HepG2 (cell line): ENCODE data around the gene NDUFS7. TPM values are rescaled to one million over a fixed set of nuclear protein-coding genes. Genes with fewer than 3 reads are reported as not detected.

Source experiments
- ASH2L ChIP-seq: fragments of 300-600, 200-600 bp; sonication (generic); IDR thresholded peaks from 2 replicates; pipeline ENCODE4 v1.7.0; 2017; ENCODE audit warnings: low read depth, mild to moderate bottlenecking, moderate library complexity, mixed read lengths, low read length; ENCODE audit not compliant: insufficient read length
- FLYWCH1 ChIP-seq: sonication (generic); formaldehyde crosslinking; IDR thresholded peaks from 2 replicates; pipeline ENCODE4 v1.8.1; 2023; ENCODE audit warnings: mild to moderate bottlenecking, missing genetic modification reagents
- MED13 ChIP-seq: sonication (generic); formaldehyde crosslinking; IDR thresholded peaks from 2 replicates; pipeline ENCODE4 v1.5.0; 2020; ENCODE audit warnings: missing genetic modification reagents
- RELA ChIP-seq: sonication (generic); formaldehyde crosslinking; IDR thresholded peaks from 2 replicates; pipeline ENCODE4 v1.4.0; 2020; ENCODE audit warnings: missing genetic modification reagents
- SAP130 ChIP-seq: IDR thresholded peaks from 2 replicates; pipeline ENCODE4 v1.6.1; 2016; ENCODE audit warnings: low read depth
- SP1 ChIP-seq, 2 experiments: fragments of 450-650 bp in 1 of 2; sonication (generic) in 1 of 2; formaldehyde crosslinking in 1 of 2; IDR thresholded peaks; 2 replicates each; pipeline versions ENCODE4 v1.4.0 to v1.6.1; 2016 to 2020; ENCODE audit warnings: missing genetic modification reagents in 1 of 2
- polyA plus RNA-seq, 8 experiments: library from polyadenylated mRNA; depleted of rRNA in 3 of 8; stranded (reverse) in 7 of 8; unstranded in 1 of 8; fragments of >200 nt; fragmentation: Illumina TruSeq in 4 of 8; extraction: Trizol in 4 of 8; gene quantifications; 2 replicates each; pipeline versions ENCODE4 v1.2.1 to v1.2.3, GENCODE V29; 2011 to 2016; ENCODE audit warnings: low read depth in 4 of 8, missing spikeins in 1 of 8, mixed read lengths in 1 of 8; ENCODE audit not compliant: insufficient read depth in 1 of 8
- total RNA-seq, 5 experiments: library from RNA; depleted of rRNA; stranded (reverse); fragments of >200 nt; fragmentation: Illumina TruSeq; extraction: Trizol; gene quantifications; 2 replicates each; pipeline ENCODE4 v1.2.3, GENCODE V29; 2016; ENCODE audit warnings: low read depth in 1 of 5
- TF ChIP-seq, protein P1 (sequence below): sonication (generic); formaldehyde crosslinking; IDR thresholded peaks from 2 replicates; pipeline ENCODE4 v1.5.1; 2020; ENCODE audit warnings: missing genetic modification reagents, mild to moderate bottlenecking, borderline replicate concordance
- TF ChIP-seq, protein P2 (sequence below): sonication (generic); formaldehyde crosslinking; IDR thresholded peaks from 2 replicates; pipeline ENCODE4 v1.5.1; 2020; ENCODE audit warnings: missing genetic modification reagents, mild to moderate bottlenecking, borderline replicate concordance

Gene NDUFS7
- total and polyA plus RNA-seq, 2 of the 13 experiments (the other 11 are each of a cell fraction or from before 2014, with no cell fraction given): 34.3 to 66.9 TPM

DNA sequence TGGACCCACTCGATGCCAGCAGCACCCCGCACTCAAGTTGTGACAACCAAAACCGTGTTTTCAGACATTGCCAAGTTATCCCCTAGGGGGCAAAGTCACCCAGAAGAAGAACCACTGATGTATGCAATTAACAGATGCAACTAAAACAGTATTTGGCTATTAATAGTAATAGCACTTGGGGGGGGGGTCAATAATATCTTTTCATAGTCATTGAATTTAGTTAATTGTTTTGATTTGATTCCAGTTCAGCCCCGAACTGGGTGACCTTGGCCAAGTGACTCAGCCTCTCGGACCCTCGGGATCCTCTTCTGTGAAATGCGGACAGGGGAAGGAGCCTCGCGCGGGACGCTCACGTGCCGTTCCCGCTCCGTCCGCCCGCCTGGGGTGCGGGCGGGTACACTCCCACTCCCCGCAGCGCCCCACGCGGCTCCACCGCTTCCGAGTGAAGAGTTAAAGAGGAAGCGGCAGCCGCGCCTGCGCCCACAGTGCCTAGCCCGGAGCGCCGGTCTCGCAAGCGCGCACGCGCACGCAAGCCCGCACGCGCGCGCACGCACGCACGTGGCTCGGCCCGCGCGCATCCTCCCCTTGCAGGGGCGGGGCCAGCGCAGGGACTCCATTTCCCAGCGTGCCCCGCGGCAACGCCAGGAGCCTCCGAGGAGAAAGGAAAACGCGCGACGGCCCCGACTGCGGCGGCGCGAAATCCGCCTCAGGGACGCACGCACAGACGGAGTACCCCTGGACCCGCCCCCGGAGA lies 23.2 kb downstream of the NDUFS7 start (continued):
- TF ChIP-seq FLYWCH1 (CRISPR knock-in tag) (no peak), RELA (CRISPR knock-in tag) (no peak), SAP130 (peak; percentile 80), ASH2L (peak; percentile 65), MED13 (CRISPR knock-in tag) (0 out of 2 replicates have a peak, but pooled peaks have one; percentile 20), SP1 (IDR thresholded peaks at IDR 0.05) (no peak), SP1 (CRISPR knock-in tag; IDR thresholded peaks at IDR 0.05) (peak; percentile 99)
- TF ChIP-seq, protein P1, sequence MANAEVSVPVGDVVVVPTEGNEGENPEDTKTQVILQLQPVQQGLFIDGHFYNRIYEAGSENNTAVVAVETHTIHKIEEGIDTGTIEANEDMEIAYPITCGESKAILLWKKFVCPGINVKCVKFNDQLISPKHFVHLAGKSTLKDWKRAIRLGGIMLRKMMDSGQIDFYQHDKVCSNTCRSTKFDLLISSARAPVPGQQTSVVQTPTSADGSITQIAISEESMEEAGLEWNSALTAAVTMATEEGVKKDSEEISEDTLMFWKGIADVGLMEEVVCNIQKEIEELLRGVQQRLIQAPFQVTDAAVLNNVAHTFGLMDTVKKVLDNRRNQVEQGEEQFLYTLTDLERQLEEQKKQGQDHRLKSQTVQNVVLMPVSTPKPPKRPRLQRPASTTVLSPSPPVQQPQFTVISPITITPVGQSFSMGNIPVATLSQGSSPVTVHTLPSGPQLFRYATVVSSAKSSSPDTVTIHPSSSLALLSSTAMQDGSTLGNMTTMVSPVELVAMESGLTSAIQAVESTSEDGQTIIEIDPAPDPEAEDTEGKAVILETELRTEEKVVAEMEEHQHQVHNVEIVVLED (CRISPR knock-in tag): peak; percentile 97
- TF ChIP-seq, protein P2, sequence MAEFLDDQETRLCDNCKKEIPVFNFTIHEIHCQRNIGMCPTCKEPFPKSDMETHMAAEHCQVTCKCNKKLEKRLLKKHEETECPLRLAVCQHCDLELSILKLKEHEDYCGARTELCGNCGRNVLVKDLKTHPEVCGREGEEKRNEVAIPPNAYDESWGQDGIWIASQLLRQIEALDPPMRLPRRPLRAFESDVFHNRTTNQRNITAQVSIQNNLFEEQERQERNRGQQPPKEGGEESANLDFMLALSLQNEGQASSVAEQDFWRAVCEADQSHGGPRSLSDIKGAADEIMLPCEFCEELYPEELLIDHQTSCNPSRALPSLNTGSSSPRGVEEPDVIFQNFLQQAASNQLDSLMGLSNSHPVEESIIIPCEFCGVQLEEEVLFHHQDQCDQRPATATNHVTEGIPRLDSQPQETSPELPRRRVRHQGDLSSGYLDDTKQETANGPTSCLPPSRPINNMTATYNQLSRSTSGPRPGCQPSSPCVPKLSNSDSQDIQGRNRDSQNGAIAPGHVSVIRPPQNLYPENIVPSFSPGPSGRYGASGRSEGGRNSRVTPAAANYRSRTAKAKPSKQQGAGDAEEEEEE (CRISPR knock-in tag): no peak
